ENCODE measurements around the gene DNAH7. TPM values are rescaled to one million over a fixed set of nuclear protein-coding genes. Genes with fewer than 3 reads are reported as not detected.

Gene DNAH7
- total and polyA plus RNA-seq, 2 of the 4 experiments (the other 2 are of a cell fraction): 0.22 to 0.36 TPM

DNA sequence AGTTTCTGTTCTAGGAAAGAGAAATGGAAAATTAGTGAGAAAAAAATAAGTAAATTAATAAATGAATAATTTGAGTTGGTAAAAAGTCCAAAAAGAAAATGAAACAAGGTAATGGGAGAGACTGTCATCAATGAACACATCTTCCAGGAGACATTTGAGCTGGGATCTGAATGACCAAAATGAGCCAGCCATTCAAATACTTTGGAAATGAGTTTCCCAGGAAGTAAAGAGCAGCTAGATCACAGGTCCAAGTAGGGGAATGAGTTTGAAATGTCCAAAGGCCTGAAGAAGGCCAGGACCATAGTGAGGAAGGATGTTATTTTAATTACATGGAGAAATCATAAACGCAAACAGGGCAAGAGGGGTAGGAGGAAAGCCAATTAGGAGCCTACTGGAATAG lies 6.6 kb upstream of the DNAH7 start:
- H2BK20ac ChIP-seq (ENCODE audit: low read depth, low read length): peak overlapping the region; percentile 51; the same call in 1 of the 2 replicates
- no peak overlapping the region for H4K5ac ChIP-seq (ENCODE audit: low read depth, low read length)
- H3K9ac ChIP-seq (ENCODE audit: low read depth, low read length): no peak overlapping the region
- H3K56ac ChIP-seq (ENCODE audit: extremely low read depth, insufficient read depth, low read length): no peak overlapping the region
- in situ Hi-C loops (cut with MboI; ENCODE audit: low sequenced_read_pairs) (loop anchor here (5.0 to 25.0 kb wide), 3 partner anchors 222 to 680 kb away; no protein-coding TSS in a partner anchor), dilution Hi-C loops (cut with HindIII; ENCODE audit: low sequenced_read_pairs, unreplicated experiment) (no loop called here), intact Hi-C loops (cut with micrococcal nuclease) (no loop called here)
- peak overlapping the region; percentile 20; the same call in 1 of the 2 replicates for H3K4ac ChIP-seq (ENCODE audit: low read depth, low read length)
- H4K91ac ChIP-seq (ENCODE audit: insufficient read depth, low read depth, low read length): peak overlapping the region; percentile 7; the same call in 1 of the 2 replicates
- ATAC-seq (ENCODE audit: low read depth) (no peak), DNase-seq (peak; percentile 38)
- peak overlapping the region; percentile 38; the same call in 1 of the 2 replicates for H3K14ac ChIP-seq (replicated peaks; ENCODE audit: low read depth, low read length)
- 0% methylated on average over 1 of the region's 1 CpG; no CpG with 5 or more reads in 1 of the 2 experiments for WGBS, 2 experiments (ENCODE audit: extremely low coverage in 2 of 2, insufficient read length in 1 of 2)
- ChIA-PET POLR2A (ENCODE audit: unreplicated experiment) (no interaction called here), CTCF (no interaction called here)
- H3K36me3 ChIP-seq (ENCODE audit: control insufficient read depth, insufficient read depth, low read length): no peaks in the 10 kb centered on the region
- H2BK5ac ChIP-seq (ENCODE audit: low read depth, low read length, poor library complexity, severe bottlenecking): no peak overlapping the region
- peak overlapping the region; percentile 68; the same call in 1 of the 2 replicates for H2BK120ac ChIP-seq (ENCODE audit: low read depth, low read length)
- no peak overlapping the region for H2AK9ac ChIP-seq (replicated peaks; ENCODE audit: low read depth, low read length, poor library complexity)
- no peak overlapping the region for H3K4me2 ChIP-seq (ENCODE audit: low read depth, low read length)
- H3K18ac ChIP-seq (ENCODE audit: low read depth, low read length): no peak overlapping the region
- no peak overlapping the region for H3K4me3 ChIP-seq (ENCODE audit: insufficient read depth, low read depth, low read length)
- no peak overlapping the region for H3K27ac ChIP-seq (ENCODE audit: insufficient read depth, low read length)
- H4K8ac ChIP-seq (ENCODE audit: low read depth in 2 of 2, low read length in 2 of 2): peak overlapping the region in 1 of 2 experiments; percentile 44; a peak in 1 of 4 replicates
- H2BK15ac ChIP-seq (ENCODE audit: low read depth, low read length): peak overlapping the region; percentile 85; the same call in 1 of the 3 replicates
- no peak overlapping the region for H3K23ac ChIP-seq (ENCODE audit: low read depth, low read length)
- H2AK5ac ChIP-seq (ENCODE audit: low read depth, low read length): no peak overlapping the region
- H3K9me1 ChIP-seq (ENCODE audit: insufficient read depth, low read length): peaks cover 2% of the 10 kb centered on the region; the same call in 1 of the 2 replicates
- BruUV-seq (replicated peaks): no TSS peak
- H3K4me1 ChIP-seq (ENCODE audit: control insufficient read depth, insufficient read depth, low read length): peaks cover 6% of the 10 kb centered on the region
- no peak overlapping the region for H2AFZ ChIP-seq (replicated peaks; ENCODE audit: low read length, poor library complexity)
- H3K79me1 ChIP-seq (ENCODE audit: low read depth in 1 of 2, low read length in 2 of 2): no peaks in the 10 kb centered on the region
- TF ChIP-seq FOS (IDR thresholded peaks at IDR 0.05; ENCODE audit: low read depth, low read length) (no peak), MXI1 (IDR thresholded peaks at IDR 0.05; ENCODE audit: borderline replicate concordance, low read depth, low read length) (no peak), RAD21 (IDR thresholded peaks at IDR 0.05; ENCODE audit: low read length) (no peak), MAFK (IDR thresholded peaks at IDR 0.05; ENCODE audit: low read depth, low read length) (no peak), RCOR1 (IDR thresholded peaks at IDR 0.05; ENCODE audit: insufficient replicate concordance, low read length) (no peak), BHLHE40 (IDR thresholded peaks at IDR 0.05; ENCODE audit: low read depth, low read length) (no peak), POLR2A (IDR thresholded peaks at IDR 0.05; ENCODE audit: low read depth, low read length) (no peak), CEBPB (IDR thresholded peaks at IDR 0.05; ENCODE audit: low read depth, low read length) (no peak), SMC3 (IDR thresholded peaks at IDR 0.05; ENCODE audit: low read depth, low read length) (no peak), NFE2L2 (IDR thresholded peaks at IDR 0.05; ENCODE audit: low read depth, low read length) (no peak), RFX5 (IDR thresholded peaks at IDR 0.05; ENCODE audit: low read depth, low read length) (no peak), MAZ (IDR thresholded peaks at IDR 0.05; ENCODE audit: borderline replicate concordance, low read depth, low read length) (no peak)
- TF ChIP-seq, protein P1, sequence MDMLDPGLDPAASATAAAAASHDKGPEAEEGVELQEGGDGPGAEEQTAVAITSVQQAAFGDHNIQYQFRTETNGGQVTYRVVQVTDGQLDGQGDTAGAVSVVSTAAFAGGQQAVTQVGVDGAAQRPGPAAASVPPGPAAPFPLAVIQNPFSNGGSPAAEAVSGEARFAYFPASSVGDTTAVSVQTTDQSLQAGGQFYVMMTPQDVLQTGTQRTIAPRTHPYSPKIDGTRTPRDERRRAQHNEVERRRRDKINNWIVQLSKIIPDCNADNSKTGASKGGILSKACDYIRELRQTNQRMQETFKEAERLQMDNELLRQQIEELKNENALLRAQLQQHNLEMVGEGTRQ (IDR thresholded peaks at IDR 0.05; ENCODE audit: low read depth, low read length): no peak
- TF ChIP-seq, protein P2, sequence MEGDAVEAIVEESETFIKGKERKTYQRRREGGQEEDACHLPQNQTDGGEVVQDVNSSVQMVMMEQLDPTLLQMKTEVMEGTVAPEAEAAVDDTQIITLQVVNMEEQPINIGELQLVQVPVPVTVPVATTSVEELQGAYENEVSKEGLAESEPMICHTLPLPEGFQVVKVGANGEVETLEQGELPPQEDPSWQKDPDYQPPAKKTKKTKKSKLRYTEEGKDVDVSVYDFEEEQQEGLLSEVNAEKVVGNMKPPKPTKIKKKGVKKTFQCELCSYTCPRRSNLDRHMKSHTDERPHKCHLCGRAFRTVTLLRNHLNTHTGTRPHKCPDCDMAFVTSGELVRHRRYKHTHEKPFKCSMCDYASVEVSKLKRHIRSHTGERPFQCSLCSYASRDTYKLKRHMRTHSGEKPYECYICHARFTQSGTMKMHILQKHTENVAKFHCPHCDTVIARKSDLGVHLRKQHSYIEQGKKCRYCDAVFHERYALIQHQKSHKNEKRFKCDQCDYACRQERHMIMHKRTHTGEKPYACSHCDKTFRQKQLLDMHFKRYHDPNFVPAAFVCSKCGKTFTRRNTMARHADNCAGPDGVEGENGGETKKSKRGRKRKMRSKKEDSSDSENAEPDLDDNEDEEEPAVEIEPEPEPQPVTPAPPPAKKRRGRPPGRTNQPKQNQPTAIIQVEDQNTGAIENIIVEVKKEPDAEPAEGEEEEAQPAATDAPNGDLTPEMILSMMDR (conservative IDR thresholded peaks at IDR 0.05; ENCODE audit: low read depth, low read length): no peak
- TF ChIP-seq, protein P3, sequence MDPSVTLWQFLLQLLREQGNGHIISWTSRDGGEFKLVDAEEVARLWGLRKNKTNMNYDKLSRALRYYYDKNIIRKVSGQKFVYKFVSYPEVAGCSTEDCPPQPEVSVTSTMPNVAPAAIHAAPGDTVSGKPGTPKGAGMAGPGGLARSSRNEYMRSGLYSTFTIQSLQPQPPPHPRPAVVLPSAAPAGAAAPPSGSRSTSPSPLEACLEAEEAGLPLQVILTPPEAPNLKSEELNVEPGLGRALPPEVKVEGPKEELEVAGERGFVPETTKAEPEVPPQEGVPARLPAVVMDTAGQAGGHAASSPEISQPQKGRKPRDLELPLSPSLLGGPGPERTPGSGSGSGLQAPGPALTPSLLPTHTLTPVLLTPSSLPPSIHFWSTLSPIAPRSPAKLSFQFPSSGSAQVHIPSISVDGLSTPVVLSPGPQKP (IDR thresholded peaks at IDR 0.05; ENCODE audit: borderline replicate concordance, low read depth, low read length): no peak
- H4K20me1 ChIP-seq (ENCODE audit: insufficient read depth, low read length): no peaks in the 10 kb centered on the region
- no peaks in the 10 kb centered on the region for H3K9me3 ChIP-seq (ENCODE audit: control insufficient read depth, insufficient read depth, low read length)
- no peaks in the 10 kb centered on the region for H3K27me3 ChIP-seq (ENCODE audit: control insufficient read depth, insufficient read depth, low read length)

Measured in IMR-90 (cell line).